ENCODE data around the gene RIOK2. TPM values are rescaled to one million over a fixed set of nuclear protein-coding genes. Genes with fewer than 3 reads are reported as not detected.
"Not testable (repeated sequence)": the region's sequence is repeated elsewhere in the genome, so short reads cannot be mapped to it uniquely, and the experiment has no call there.

RIOK2 gene
- total and polyA plus RNA-seq, 4 donors = 4.1 to 11.8 (median 10.1) TPM

GRCh38 chr5:97179457-97179856 lies 3.6 kb downstream of the RIOK2 start:
- peaks cover 0 to 22% (median 13%) of the 10 kb centered on the region in 4 donors for H3K4me1 ChIP-seq (ENCODE audit: control insufficient read depth in 4 of 4, insufficient read depth in 4 of 4, low read length in 3 of 4)
- not testable (repeated sequence) for H3K27me3 ChIP-seq (ENCODE audit: control insufficient read depth in 4 of 4, insufficient read depth in 4 of 4, low read length in 3 of 4); H3K4me3 ChIP-seq (ENCODE audit: low read depth in 1 of 3, low read length in 3 of 3); H3K9ac ChIP-seq (ENCODE audit: low read depth in 1 of 2, low read length in 2 of 2); H3K27ac ChIP-seq (ENCODE audit: low read depth in 1 of 2, low read length in 2 of 2); H3K9me3 ChIP-seq (ENCODE audit: control insufficient read depth in 4 of 4, low read length in 3 of 4); DNase-seq (ENCODE audit: low spot score)
- peaks cover 7 to 40% (median 39%) of the 10 kb centered on the region in 4 donors for H3K36me3 ChIP-seq (ENCODE audit: control insufficient read depth in 4 of 4, insufficient read depth in 3 of 4, low read depth in 1 of 4, low read length in 3 of 4)
- 84% methylated on average over 3 of the region's 3 CpGs for WGBS

- H3K27me3 ChIP-seq (ENCODE audit: control insufficient read depth in 4 of 4, insufficient read depth in 4 of 4, low read length in 3 of 4) = no peaks in the 10 kb centered on the region
- no peak for DNase-seq (ENCODE audit: low spot score)
- peaks cover 9 to 65% (median 55%) of the 10 kb centered on the region in 4 donors for H3K36me3 ChIP-seq (ENCODE audit: control insufficient read depth in 4 of 4, insufficient read depth in 3 of 4, low read depth in 1 of 4, low read length in 3 of 4)
- H3K9ac ChIP-seq (ENCODE audit: low read depth in 1 of 2, low read length in 2 of 2) = no peak overlapping the region
- no peak overlapping the region for H3K4me3 ChIP-seq (ENCODE audit: low read depth in 1 of 3, low read length in 3 of 3)
- no peak overlapping the region for H3K27ac ChIP-seq (ENCODE audit: low read depth in 1 of 2, low read length in 2 of 2)
- no peaks in the 10 kb centered on the region for H3K4me1 ChIP-seq (ENCODE audit: control insufficient read depth in 4 of 4, insufficient read depth in 4 of 4, low read length in 3 of 4)
- TF ChIP-seq HNF4G (IDR thresholded peaks at IDR 0.05) (no peak), FOXA2 (IDR thresholded peaks at IDR 0.05) (no peak), SP1 (IDR thresholded peaks at IDR 0.05) (no peak), ZBTB33 (IDR thresholded peaks at IDR 0.05) (no peak), HNF4A (conservative IDR thresholded peaks at IDR 0.05) (no peak), ATF3 (IDR thresholded peaks at IDR 0.05) (no peak), JUND (IDR thresholded peaks at IDR 0.05) (no peak), GABPA (IDR thresholded peaks at IDR 0.05 in 1 of 2, conservative IDR thresholded peaks at IDR 0.05 in 1 of 2) (no peak), YY1 (IDR thresholded peaks at IDR 0.05) (no peak)
- H3K9me3 ChIP-seq (ENCODE audit: control insufficient read depth in 4 of 4, low read length in 3 of 4) = no peaks in the 10 kb centered on the region
These were observed 10.8 kb downstream of the RIOK2 start for GRCh38 chr5:97172227-97172626.

GRCh38 chr5:97171703-97172102 lies 11.3 kb downstream of the RIOK2 start:
- Histone ChIP-seq H3K4me3 (ENCODE audit: low read depth in 1 of 3, low read length in 3 of 3) (no peak overlapping the region), H3K9me3 (ENCODE audit: control insufficient read depth in 4 of 4, low read length in 3 of 4) (no peaks in the 10 kb centered on the region), H3K9ac (ENCODE audit: low read depth in 1 of 2, low read length in 2 of 2) (no peak overlapping the region), H3K36me3 (ENCODE audit: control insufficient read depth in 4 of 4, insufficient read depth in 3 of 4, low read depth in 1 of 4, low read length in 3 of 4) (peaks cover 9 to 62% (median 51%) of the 10 kb centered on the region in 4 donors), H3K27ac (ENCODE audit: low read depth in 1 of 2, low read length in 2 of 2) (no peak overlapping the region), H3K27me3 (ENCODE audit: control insufficient read depth in 4 of 4, insufficient read depth in 4 of 4, low read length in 3 of 4) (no peaks in the 10 kb centered on the region), H3K4me1 (ENCODE audit: control insufficient read depth in 4 of 4, insufficient read depth in 4 of 4, low read length in 3 of 4) (no peaks in the 10 kb centered on the region)
- TF ChIP-seq HNF4A (conservative IDR thresholded peaks at IDR 0.05) (peak in 1 of 2 donors; percentile 6), ZBTB33 (IDR thresholded peaks at IDR 0.05) (no peak), HNF4G (IDR thresholded peaks at IDR 0.05) (no peak)
- 74% methylated on average over 3 of the region's 3 CpGs for WGBS
- no peak for DNase-seq (ENCODE audit: low spot score)

GRCh38 chr5:97167435-97167834 lies 15.6 kb downstream of the RIOK2 start:
- peaks cover 0 to 3% (median 0%) of the 10 kb centered on the region in 4 donors for H3K4me1 ChIP-seq (ENCODE audit: control insufficient read depth in 4 of 4, insufficient read depth in 4 of 4, low read length in 3 of 4)
- 75% methylated on average over 6 of the region's 6 CpGs for WGBS
- H3K36me3 ChIP-seq (ENCODE audit: control insufficient read depth in 4 of 4, insufficient read depth in 3 of 4, low read depth in 1 of 4, low read length in 3 of 4) = peaks cover 4 to 53% (median 34%) of the 10 kb centered on the region in 4 donors
- H3K9me3 ChIP-seq (ENCODE audit: control insufficient read depth in 4 of 4, low read length in 3 of 4) = no peaks in the 10 kb centered on the region
- no peaks in the 10 kb centered on the region for H3K27me3 ChIP-seq (ENCODE audit: control insufficient read depth in 4 of 4, insufficient read depth in 4 of 4, low read length in 3 of 4)
- H3K4me3 ChIP-seq (ENCODE audit: low read depth in 1 of 3, low read length in 3 of 3) = no peak overlapping the region
- H3K9ac ChIP-seq (ENCODE audit: low read depth in 1 of 2, low read length in 2 of 2) = no peak overlapping the region
- no peak overlapping the region for H3K27ac ChIP-seq (ENCODE audit: low read depth in 1 of 2, low read length in 2 of 2)
- no peak for DNase-seq (ENCODE audit: low spot score)
- TF ChIP-seq MAX (IDR thresholded peaks at IDR 0.05) (no peak), REST (IDR thresholded peaks at IDR 0.05) (no peak), JUND (IDR thresholded peaks at IDR 0.05) (no peak), SP1 (IDR thresholded peaks at IDR 0.05) (no peak), HNF4G (IDR thresholded peaks at IDR 0.05) (no peak), FOXA1 (IDR thresholded peaks at IDR 0.05) (no peak), RAD21 (IDR thresholded peaks at IDR 0.05) (no peak)

Measured in liver (tissue), 9 donors.